ENCODE measurements around the gene FAM107A. TPM values are rescaled to one million over a fixed set of nuclear protein-coding genes. Genes with fewer than 3 reads are reported as not detected.

FAM107A gene
- total RNA-seq, 1 experiment from 2014 or later, result not detected

- Histone ChIP-seq H3K4me3 (ENCODE audit: low read depth, low read length) (no peak overlapping the region), H3K4me1 (no peaks in the 10 kb centered on the region), H3K27me3 (replicated peaks; ENCODE audit: control insufficient read depth, insufficient read depth, low read length) (no peaks in the 10 kb centered on the region), H3K9me3 (no peaks in the 10 kb centered on the region), H3K36me3 (ENCODE audit: control insufficient read depth, insufficient read depth, low read length) (no peaks in the 10 kb centered on the region)
- H3K4me1 Mint-ChIP-seq (ENCODE audit: low read depth, unreplicated experiment), result no peaks in the 10 kb centered on the region
- no peak for DNase-seq
- no peaks in the 10 kb centered on the region for H3K27me3 Mint-ChIP-seq (ENCODE audit: insufficient read depth, unreplicated experiment)
- H3K27ac Mint-ChIP-seq (ENCODE audit: unreplicated experiment), result no peak overlapping the region
- no peak for TF ChIP-seq CTCF (IDR thresholded peaks at IDR 0.05; ENCODE audit: insufficient read depth in 1 of 2, low read depth in 1 of 2, low read length in 1 of 2, severe bottlenecking in 1 of 2, unreplicated experiment in 1 of 2)
- no peaks in the 10 kb centered on the region for H3K36me3 Mint-ChIP-seq (ENCODE audit: insufficient read depth, unreplicated experiment)
- BruUV-seq (replicated peaks), result no TSS peak
- H3K4me3 Mint-ChIP-seq (ENCODE audit: unreplicated experiment), result no peak overlapping the region
- intact Hi-C loops (cut with micrococcal nuclease; ENCODE audit: unreplicated experiment), result no loop called here
- ChIA-PET CTCF (interaction anchor here (1.2 to 1.4 kb wide), 2 partner anchors 10 to 62 kb away, joined by 3 to 4 read pairs; no protein-coding TSS in a partner anchor), POLR2A (no interaction called here)
- H3K9me3 Mint-ChIP-seq (ENCODE audit: unreplicated experiment), result no peaks in the 10 kb centered on the region
Measured at GRCh38 chr3:58622436-58622835, 45.2 kb upstream of the FAM107A start.

GRCh38 chr3:58621086-58621830 is 44.1 kb upstream of the FAM107A start:
- no peaks in the 10 kb centered on the region for H3K27me3 Mint-ChIP-seq (ENCODE audit: insufficient read depth, unreplicated experiment)
- no peaks in the 10 kb centered on the region for H3K36me3 Mint-ChIP-seq (ENCODE audit: insufficient read depth, unreplicated experiment)
- no peaks in the 10 kb centered on the region for H3K9me3 Mint-ChIP-seq (ENCODE audit: unreplicated experiment)
- H3K36me3 ChIP-seq (ENCODE audit: control insufficient read depth, insufficient read depth, low read length), result no peaks in the 10 kb centered on the region
- TF ChIP-seq CTCF (IDR thresholded peaks at IDR 0.05; ENCODE audit: insufficient read depth in 1 of 2, low read depth in 1 of 2, low read length in 1 of 2, severe bottlenecking in 1 of 2, unreplicated experiment in 1 of 2), result no peak
- no peak overlapping the region for H3K4me3 Mint-ChIP-seq (ENCODE audit: unreplicated experiment)
- POLR2A ChIA-PET, result no interaction called here
- DNase-seq, result no peak
- no peak overlapping the region for H3K27ac Mint-ChIP-seq (ENCODE audit: unreplicated experiment)
- no TSS peak for BruUV-seq (replicated peaks)
- CTCF ChIA-PET, result interaction anchor here (1.0 to 1.1 kb wide), 2 partner anchors 9 to 11 kb away, joined by 3 to 5 read pairs; no protein-coding TSS in a partner anchor
- H3K27me3 ChIP-seq (replicated peaks; ENCODE audit: control insufficient read depth, insufficient read depth, low read length), result no peaks in the 10 kb centered on the region
- intact Hi-C loops (cut with micrococcal nuclease; ENCODE audit: unreplicated experiment), result no loop called here
- H3K4me3 ChIP-seq (ENCODE audit: low read depth, low read length), result no peak overlapping the region
- no peaks in the 10 kb centered on the region for H3K4me1 ChIP-seq
- H3K9me3 ChIP-seq, result no peaks in the 10 kb centered on the region
- no peaks in the 10 kb centered on the region for H3K4me1 Mint-ChIP-seq (ENCODE audit: low read depth, unreplicated experiment)

GRCh38 chr3:58620421-58620820 is 43.2 kb upstream of the FAM107A start:
- Histone ChIP-seq H3K4me3 (ENCODE audit: low read depth, low read length) (no peak overlapping the region), H3K9me3 (no peaks in the 10 kb centered on the region), H3K4me1 (no peaks in the 10 kb centered on the region), H3K27me3 (replicated peaks; ENCODE audit: control insufficient read depth, insufficient read depth, low read length) (no peaks in the 10 kb centered on the region), H3K36me3 (ENCODE audit: control insufficient read depth, insufficient read depth, low read length) (no peaks in the 10 kb centered on the region)
- Mint-ChIP-seq H3K27me3 (ENCODE audit: insufficient read depth, unreplicated experiment) (no peaks in the 10 kb centered on the region), H3K9me3 (ENCODE audit: unreplicated experiment) (no peaks in the 10 kb centered on the region), H3K27ac (ENCODE audit: unreplicated experiment) (no peak overlapping the region), H3K36me3 (ENCODE audit: insufficient read depth, unreplicated experiment) (no peaks in the 10 kb centered on the region), H3K4me3 (ENCODE audit: unreplicated experiment) (no peak overlapping the region), H3K4me1 (ENCODE audit: low read depth, unreplicated experiment) (no peaks in the 10 kb centered on the region)
- ChIA-PET CTCF (no interaction called here), POLR2A (no interaction called here)
- BruUV-seq (replicated peaks), result no TSS peak
- DNase-seq, result no peak
- TF ChIP-seq CTCF (IDR thresholded peaks at IDR 0.05; ENCODE audit: insufficient read depth in 1 of 2, low read depth in 1 of 2, low read length in 1 of 2, severe bottlenecking in 1 of 2, unreplicated experiment in 1 of 2), result no peak
- intact Hi-C loops (cut with micrococcal nuclease; ENCODE audit: unreplicated experiment), result no loop called here

Data from Caco-2 (cell line).